Measurements from ENCODE around the gene NCBP3.
"Not testable (repeated sequence)": the region's sequence is repeated elsewhere in the genome, so short reads cannot be mapped to it uniquely, and the experiment has no call there.

GRCh38 chr17:3794152-3794551, 51.9 kb downstream of the NCBP3 start:
- not testable (repeated sequence) for TF ChIP-seq RAD21 (IDR thresholded peaks at IDR 0.05; ENCODE audit: low read length); FOS (IDR thresholded peaks at IDR 0.05; ENCODE audit: low read depth, low read length); POLR2A (IDR thresholded peaks at IDR 0.05; ENCODE audit: low read depth, low read length); MXI1 (IDR thresholded peaks at IDR 0.05; ENCODE audit: borderline replicate concordance, low read depth, low read length); CEBPB (IDR thresholded peaks at IDR 0.05; ENCODE audit: low read depth, low read length); USF2 (IDR thresholded peaks at IDR 0.05; ENCODE audit: low read depth, low read length); MAZ (IDR thresholded peaks at IDR 0.05; ENCODE audit: borderline replicate concordance, low read depth, low read length); BHLHE40 (IDR thresholded peaks at IDR 0.05; ENCODE audit: low read depth, low read length); RCOR1 (IDR thresholded peaks at IDR 0.05; ENCODE audit: insufficient replicate concordance, low read length); MAFK (IDR thresholded peaks at IDR 0.05; ENCODE audit: low read depth, low read length); RFX5 (IDR thresholded peaks at IDR 0.05; ENCODE audit: low read depth, low read length); SMC3 (IDR thresholded peaks at IDR 0.05; ENCODE audit: low read depth, low read length)
- TF ChIP-seq, protein P1, sequence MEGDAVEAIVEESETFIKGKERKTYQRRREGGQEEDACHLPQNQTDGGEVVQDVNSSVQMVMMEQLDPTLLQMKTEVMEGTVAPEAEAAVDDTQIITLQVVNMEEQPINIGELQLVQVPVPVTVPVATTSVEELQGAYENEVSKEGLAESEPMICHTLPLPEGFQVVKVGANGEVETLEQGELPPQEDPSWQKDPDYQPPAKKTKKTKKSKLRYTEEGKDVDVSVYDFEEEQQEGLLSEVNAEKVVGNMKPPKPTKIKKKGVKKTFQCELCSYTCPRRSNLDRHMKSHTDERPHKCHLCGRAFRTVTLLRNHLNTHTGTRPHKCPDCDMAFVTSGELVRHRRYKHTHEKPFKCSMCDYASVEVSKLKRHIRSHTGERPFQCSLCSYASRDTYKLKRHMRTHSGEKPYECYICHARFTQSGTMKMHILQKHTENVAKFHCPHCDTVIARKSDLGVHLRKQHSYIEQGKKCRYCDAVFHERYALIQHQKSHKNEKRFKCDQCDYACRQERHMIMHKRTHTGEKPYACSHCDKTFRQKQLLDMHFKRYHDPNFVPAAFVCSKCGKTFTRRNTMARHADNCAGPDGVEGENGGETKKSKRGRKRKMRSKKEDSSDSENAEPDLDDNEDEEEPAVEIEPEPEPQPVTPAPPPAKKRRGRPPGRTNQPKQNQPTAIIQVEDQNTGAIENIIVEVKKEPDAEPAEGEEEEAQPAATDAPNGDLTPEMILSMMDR (conservative IDR thresholded peaks at IDR 0.05; ENCODE audit: low read depth, low read length), result not testable (repeated sequence)

All from IMR-90 (cell line).